ENCODE measurements around the gene AXIN1.
"Not testable (repeated sequence)": the region's sequence is repeated elsewhere in the genome, so short reads cannot be mapped to it uniquely, and the experiment has no call there.

The AXIN1 gene

GRCh38 chr16:334164-334832 is 18.2 kb downstream of the AXIN1 start:
- not testable (repeated sequence) for H3K27ac ChIP-seq (ENCODE audit: poor library complexity, severe bottlenecking); H3K4me3 ChIP-seq (ENCODE audit: severe bottlenecking); H3K27me3 ChIP-seq (ENCODE audit: insufficient read depth, poor library complexity, severe bottlenecking); DNase-seq (ENCODE audit: low spot score); H3K4me1 ChIP-seq (ENCODE audit: insufficient read depth, poor library complexity, severe bottlenecking); ATAC-seq (ENCODE audit: low read depth); H3K36me3 ChIP-seq (ENCODE audit: low read depth); H3K9me3 ChIP-seq (ENCODE audit: severe bottlenecking)

GRCh38 chr16:333406-334094 is 19.0 kb downstream of the AXIN1 start:
- no peak overlapping the region for H3K27ac ChIP-seq (ENCODE audit: poor library complexity, severe bottlenecking)
- no peak for TF ChIP-seq CTCF (IDR thresholded peaks at IDR 0.05; ENCODE audit: poor library complexity, severe bottlenecking)
- H3K36me3 ChIP-seq (ENCODE audit: low read depth), result peaks cover 5% of the 10 kb centered on the region; the same call in 1 of the 2 replicates
- no peaks in the 10 kb centered on the region for H3K27me3 ChIP-seq (ENCODE audit: insufficient read depth, poor library complexity, severe bottlenecking)
- ATAC-seq (ENCODE audit: low read depth), result no peak
- H3K9me3 ChIP-seq (ENCODE audit: severe bottlenecking), result no peaks in the 10 kb centered on the region
- H3K4me1 ChIP-seq (ENCODE audit: insufficient read depth, poor library complexity, severe bottlenecking), result peaks cover 4% of the 10 kb centered on the region
- no peak for DNase-seq (ENCODE audit: low spot score)
- H3K4me3 ChIP-seq (ENCODE audit: severe bottlenecking), result no peak overlapping the region

GRCh38 chr16:331181-331814 is 21.2 kb downstream of the AXIN1 start:
- DNase-seq (ENCODE audit: low spot score); ATAC-seq (ENCODE audit: low read depth); H3K27me3 ChIP-seq (ENCODE audit: insufficient read depth, poor library complexity, severe bottlenecking); H3K36me3 ChIP-seq (ENCODE audit: low read depth); H3K4me3 ChIP-seq (ENCODE audit: severe bottlenecking); H3K9me3 ChIP-seq (ENCODE audit: severe bottlenecking); H3K27ac ChIP-seq (ENCODE audit: poor library complexity, severe bottlenecking): not testable (repeated sequence)
- H3K4me1 ChIP-seq (ENCODE audit: insufficient read depth, poor library complexity, severe bottlenecking), result peaks cover 18% of the 10 kb centered on the region

- H3K4me3 ChIP-seq (ENCODE audit: severe bottlenecking), result no peak overlapping the region
- H3K27me3 ChIP-seq (ENCODE audit: insufficient read depth, poor library complexity, severe bottlenecking), result no peaks in the 10 kb centered on the region
- no peaks in the 10 kb centered on the region for H3K9me3 ChIP-seq (ENCODE audit: severe bottlenecking)
- peaks cover 18% of the 10 kb centered on the region for H3K4me1 ChIP-seq (ENCODE audit: insufficient read depth, poor library complexity, severe bottlenecking)
- ATAC-seq (ENCODE audit: low read depth) (no peak), DNase-seq (ENCODE audit: low spot score) (no peak)
- H3K27ac ChIP-seq (ENCODE audit: poor library complexity, severe bottlenecking), result no peak overlapping the region
- TF ChIP-seq CTCF (IDR thresholded peaks at IDR 0.05; ENCODE audit: poor library complexity, severe bottlenecking), result no peak
- H3K36me3 ChIP-seq (ENCODE audit: low read depth), result peaks cover 5% of the 10 kb centered on the region; the same call in 1 of the 2 replicates
Measured at GRCh38 chr16:330741-331140, 21.8 kb downstream of the AXIN1 start.

GRCh38 chr16:325375-326145 is 27.0 kb downstream of the AXIN1 start:
- Histone ChIP-seq H3K36me3 (ENCODE audit: low read depth) (peaks cover 5% of the 10 kb centered on the region; the same call in 1 of the 2 replicates), H3K27me3 (ENCODE audit: insufficient read depth, poor library complexity, severe bottlenecking) (no peaks in the 10 kb centered on the region), H3K27ac (ENCODE audit: poor library complexity, severe bottlenecking) (no peak overlapping the region), H3K4me3 (ENCODE audit: severe bottlenecking) (no peak overlapping the region), H3K4me1 (ENCODE audit: insufficient read depth, poor library complexity, severe bottlenecking) (peaks cover 18% of the 10 kb centered on the region), H3K9me3 (ENCODE audit: severe bottlenecking) (no peaks in the 10 kb centered on the region)
- no peak for DNase-seq (ENCODE audit: low spot score)
- ATAC-seq (ENCODE audit: low read depth), result no peak
- no peak for TF ChIP-seq CTCF (IDR thresholded peaks at IDR 0.05; ENCODE audit: poor library complexity, severe bottlenecking)
